ENCODE results near the gene SRSF2.

DNA sequence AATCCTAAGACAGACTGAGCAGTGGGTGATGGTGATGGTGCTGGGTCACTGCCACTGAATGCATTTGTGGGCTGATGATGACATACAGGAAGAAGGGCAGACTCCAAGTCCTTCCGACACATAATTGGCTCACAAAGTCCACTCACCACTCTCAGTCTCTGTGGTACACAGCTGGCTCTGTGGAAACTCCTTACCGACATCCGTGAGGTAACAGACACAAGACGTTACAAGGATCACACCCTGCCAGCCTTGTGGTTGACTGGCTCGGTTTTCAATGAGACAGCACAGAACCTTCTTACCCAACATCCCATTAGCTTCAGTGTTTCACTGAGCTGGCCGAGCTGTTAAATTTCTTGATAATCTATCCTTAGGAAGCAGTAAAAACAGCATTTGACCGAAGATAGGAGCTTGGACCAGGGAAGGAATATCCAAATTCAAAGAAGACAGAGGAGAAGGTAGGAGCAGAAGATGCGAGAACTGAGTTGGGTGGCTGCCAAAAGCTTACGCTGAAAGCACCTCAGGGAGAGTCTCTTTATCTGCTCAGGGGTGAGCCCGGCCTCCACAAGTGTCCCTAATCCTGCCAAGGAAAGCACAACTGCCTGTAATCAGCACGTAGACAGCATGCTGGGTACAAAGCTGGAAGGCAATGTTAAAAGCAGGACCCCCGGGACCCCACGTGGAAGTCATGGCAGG is 20.8 kb downstream of the SRSF2 start:
- TF ChIP-seq, protein P1, sequence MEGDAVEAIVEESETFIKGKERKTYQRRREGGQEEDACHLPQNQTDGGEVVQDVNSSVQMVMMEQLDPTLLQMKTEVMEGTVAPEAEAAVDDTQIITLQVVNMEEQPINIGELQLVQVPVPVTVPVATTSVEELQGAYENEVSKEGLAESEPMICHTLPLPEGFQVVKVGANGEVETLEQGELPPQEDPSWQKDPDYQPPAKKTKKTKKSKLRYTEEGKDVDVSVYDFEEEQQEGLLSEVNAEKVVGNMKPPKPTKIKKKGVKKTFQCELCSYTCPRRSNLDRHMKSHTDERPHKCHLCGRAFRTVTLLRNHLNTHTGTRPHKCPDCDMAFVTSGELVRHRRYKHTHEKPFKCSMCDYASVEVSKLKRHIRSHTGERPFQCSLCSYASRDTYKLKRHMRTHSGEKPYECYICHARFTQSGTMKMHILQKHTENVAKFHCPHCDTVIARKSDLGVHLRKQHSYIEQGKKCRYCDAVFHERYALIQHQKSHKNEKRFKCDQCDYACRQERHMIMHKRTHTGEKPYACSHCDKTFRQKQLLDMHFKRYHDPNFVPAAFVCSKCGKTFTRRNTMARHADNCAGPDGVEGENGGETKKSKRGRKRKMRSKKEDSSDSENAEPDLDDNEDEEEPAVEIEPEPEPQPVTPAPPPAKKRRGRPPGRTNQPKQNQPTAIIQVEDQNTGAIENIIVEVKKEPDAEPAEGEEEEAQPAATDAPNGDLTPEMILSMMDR (IDR thresholded peaks at IDR 0.05) = no peak
- TF ChIP-seq POLR2A (IDR thresholded peaks at IDR 0.05) = no peak
